ENCODE data around the gene ODR4. TPM values are rescaled to one million over a fixed set of nuclear protein-coding genes. Genes with fewer than 3 reads are reported as not detected.

The ODR4 gene
- total RNA-seq, result 29.4 and 32.0 TPM in 2 replicates

GRCh38 chr1:186375152-186375928 lies at the start of gene ODR4, which contains the start of gene TPR:
TSS of gene ODR4 (plus strand) at chr1:186375838. CDS start at chr1:186379786, 3,948 bp downstream.
TSS of gene TPR (minus strand) at chr1:186375253. CDS start at chr1:186375028, 225 bp downstream.

GRCh38 chr1:186461014-186461413 lies 85.4 kb downstream of the ODR4 start, which contains the start of gene PDC:
TSS of gene PDC (minus strand) at chr1:186461114. CDS start at chr1:186449459, 11,655 bp downstream.

Other genes with a start within 250 kb of the ODR4 start
- not detected in 2 replicates for gene PRG4, start 79.6 kb upstream of the ODR4 start, total RNA-seq
- 51.6 and 71.1 TPM in 2 replicates for gene TPR, start 585 bp upstream of the ODR4 start, total RNA-seq
- gene PDC, start 85.3 kb downstream of the ODR4 start, total RNA-seq, result not detected in 2 replicates